B cell (primary cell): ENCODE results near the gene NDUFB6.

Experiments
- EZH2 ChIP-seq: IDR thresholded peaks from 2 replicates; pipeline ENCODE4 v1.6.1; 2012; ENCODE audit warnings: borderline replicate concordance, low read depth, mild to moderate bottlenecking, moderate library complexity, low read length; ENCODE audit not compliant: insufficient read depth, poor library complexity, severe bottlenecking
- TF ChIP-seq, protein P1 (sequence below): fragments of 200-600 bp; IDR thresholded peaks from one replicate; pipeline ENCODE4 v1.8.0; 2022; ENCODE audit warnings: antibody characterized with exemption, mild to moderate bottlenecking

DNA sequence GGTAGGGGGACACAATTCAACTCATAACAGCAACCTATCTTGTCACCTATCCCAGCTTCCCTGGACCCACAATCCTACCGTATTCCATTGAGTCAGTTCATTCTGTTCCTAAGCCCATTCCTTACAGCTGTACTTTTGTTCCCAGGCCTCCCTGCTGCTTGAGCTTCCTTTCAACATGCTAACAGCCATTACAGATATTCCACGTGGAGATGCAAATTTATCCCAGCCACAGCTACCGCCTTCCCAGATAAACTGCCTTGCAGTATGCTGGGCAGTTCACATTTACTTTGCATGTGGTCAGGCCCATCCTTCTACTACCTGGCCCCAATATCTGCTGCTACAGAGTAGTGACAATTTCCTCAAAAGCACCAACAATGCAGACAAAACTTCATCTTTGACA is 70.0 kb downstream of the NDUFB6 start:
- TF ChIP-seq, protein P1, sequence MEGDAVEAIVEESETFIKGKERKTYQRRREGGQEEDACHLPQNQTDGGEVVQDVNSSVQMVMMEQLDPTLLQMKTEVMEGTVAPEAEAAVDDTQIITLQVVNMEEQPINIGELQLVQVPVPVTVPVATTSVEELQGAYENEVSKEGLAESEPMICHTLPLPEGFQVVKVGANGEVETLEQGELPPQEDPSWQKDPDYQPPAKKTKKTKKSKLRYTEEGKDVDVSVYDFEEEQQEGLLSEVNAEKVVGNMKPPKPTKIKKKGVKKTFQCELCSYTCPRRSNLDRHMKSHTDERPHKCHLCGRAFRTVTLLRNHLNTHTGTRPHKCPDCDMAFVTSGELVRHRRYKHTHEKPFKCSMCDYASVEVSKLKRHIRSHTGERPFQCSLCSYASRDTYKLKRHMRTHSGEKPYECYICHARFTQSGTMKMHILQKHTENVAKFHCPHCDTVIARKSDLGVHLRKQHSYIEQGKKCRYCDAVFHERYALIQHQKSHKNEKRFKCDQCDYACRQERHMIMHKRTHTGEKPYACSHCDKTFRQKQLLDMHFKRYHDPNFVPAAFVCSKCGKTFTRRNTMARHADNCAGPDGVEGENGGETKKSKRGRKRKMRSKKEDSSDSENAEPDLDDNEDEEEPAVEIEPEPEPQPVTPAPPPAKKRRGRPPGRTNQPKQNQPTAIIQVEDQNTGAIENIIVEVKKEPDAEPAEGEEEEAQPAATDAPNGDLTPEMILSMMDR = no peak
- TF ChIP-seq EZH2 = no peak
